ENCODE data around the gene FYCO1. TPM values are rescaled to one million over a fixed set of nuclear protein-coding genes. Genes with fewer than 3 reads are reported as not detected.

FYCO1 gene
- total RNA-seq, 2 experiments from 2014 or later = 9.4 to 15.2 TPM

- no peak overlapping the region for H3K4me2 ChIP-seq (ENCODE audit: low read length)
- intact Hi-C loops (cut with micrococcal nuclease; ENCODE audit: unreplicated experiment) = no loop called here
- no peak overlapping the region for H3K27ac ChIP-seq (ENCODE audit: low read depth, low read length, poor library complexity, severe bottlenecking)
- CTCF ChIA-PET (ENCODE audit: unreplicated experiment) = no interaction called here
- no peak for DNase-seq (ENCODE audit: low spot score)
- H3K4me3 ChIP-seq (ENCODE audit: low read depth, low read length, poor library complexity, severe bottlenecking) = no peak overlapping the region
- TF ChIP-seq EZH2phosphoT487 (IDR thresholded peaks at IDR 0.05; ENCODE audit: borderline replicate concordance, low read depth, low read length) = no peak
- no peak for TF ChIP-seq CTCF (conservative IDR thresholded peaks at IDR 0.05; ENCODE audit: low read length)
- H3K36me3 ChIP-seq (ENCODE audit: insufficient read depth, low read length) = peaks cover 53% of the 10 kb centered on the region
- H4K20me1 ChIP-seq (ENCODE audit: insufficient read depth, low read length) = no peaks in the 10 kb centered on the region
- no peaks in the 10 kb centered on the region for H3K9me2 ChIP-seq (ENCODE audit: insufficient read depth, low read length)
- H3K79me2 ChIP-seq (ENCODE audit: insufficient read depth, low read depth, low read length) = no peaks in the 10 kb centered on the region
- no peaks in the 10 kb centered on the region for H3K9me3 ChIP-seq (ENCODE audit: low read length)
- H3K4me1 ChIP-seq (ENCODE audit: insufficient read depth, low read length, poor library complexity, severe bottlenecking) = no peaks in the 10 kb centered on the region
- POLR2A ChIA-PET = interaction anchor here (0.7 to 1.4 kb wide), 2 partner anchors 15 to 1211 kb away, joined by 3 read pairs; partner anchors contain the start of gene ZNF502
- BruUV-seq (replicated peaks) = no TSS peak
- no peak overlapping the region for H2AFZ ChIP-seq (ENCODE audit: low read length)
Observed at GRCh38 chr3:45922950-45923590, 72.6 kb downstream of the FYCO1 start.

DNA sequence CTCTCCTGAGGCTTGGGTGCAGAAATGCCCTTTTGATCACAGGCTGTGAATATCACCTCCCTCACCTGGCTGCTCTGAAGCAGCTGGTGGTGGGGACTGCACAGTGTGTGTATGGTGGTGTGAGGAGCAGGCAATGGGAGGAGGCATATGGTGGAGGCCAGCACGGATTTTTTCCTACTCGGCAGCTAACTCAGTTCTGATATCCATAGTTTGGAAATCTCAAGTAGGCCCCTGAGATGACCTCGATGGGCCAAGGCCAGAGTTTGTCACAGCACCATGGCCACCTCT is 73.6 kb downstream of the FYCO1 start:
- intact Hi-C loops (cut with micrococcal nuclease; ENCODE audit: unreplicated experiment) = no loop called here
- no peak overlapping the region for H2AFZ ChIP-seq (ENCODE audit: low read length)
- ChIA-PET CTCF (ENCODE audit: unreplicated experiment) (no interaction called here), POLR2A (no interaction called here)
- no peaks in the 10 kb centered on the region for H3K4me1 ChIP-seq (ENCODE audit: insufficient read depth, low read length, poor library complexity, severe bottlenecking)
- peaks cover 42% of the 10 kb centered on the region for H3K36me3 ChIP-seq (ENCODE audit: insufficient read depth, low read length)
- H3K9me2 ChIP-seq (ENCODE audit: insufficient read depth, low read length) = no peaks in the 10 kb centered on the region
- no peaks in the 10 kb centered on the region for H3K79me2 ChIP-seq (ENCODE audit: insufficient read depth, low read depth, low read length)
- H3K4me2 ChIP-seq (ENCODE audit: low read length) = no peak overlapping the region
- no TSS peak for BruUV-seq (replicated peaks)
- no peak overlapping the region for H3K4me3 ChIP-seq (ENCODE audit: low read depth, low read length, poor library complexity, severe bottlenecking)
- no peak for TF ChIP-seq EZH2phosphoT487 (IDR thresholded peaks at IDR 0.05; ENCODE audit: borderline replicate concordance, low read depth, low read length)
- H3K27ac ChIP-seq (ENCODE audit: low read depth, low read length, poor library complexity, severe bottlenecking) = no peak overlapping the region
- DNase-seq (ENCODE audit: low spot score) = no peak
- H4K20me1 ChIP-seq (ENCODE audit: insufficient read depth, low read length) = no peaks in the 10 kb centered on the region
- no peaks in the 10 kb centered on the region for H3K9me3 ChIP-seq (ENCODE audit: low read length)

DNA sequence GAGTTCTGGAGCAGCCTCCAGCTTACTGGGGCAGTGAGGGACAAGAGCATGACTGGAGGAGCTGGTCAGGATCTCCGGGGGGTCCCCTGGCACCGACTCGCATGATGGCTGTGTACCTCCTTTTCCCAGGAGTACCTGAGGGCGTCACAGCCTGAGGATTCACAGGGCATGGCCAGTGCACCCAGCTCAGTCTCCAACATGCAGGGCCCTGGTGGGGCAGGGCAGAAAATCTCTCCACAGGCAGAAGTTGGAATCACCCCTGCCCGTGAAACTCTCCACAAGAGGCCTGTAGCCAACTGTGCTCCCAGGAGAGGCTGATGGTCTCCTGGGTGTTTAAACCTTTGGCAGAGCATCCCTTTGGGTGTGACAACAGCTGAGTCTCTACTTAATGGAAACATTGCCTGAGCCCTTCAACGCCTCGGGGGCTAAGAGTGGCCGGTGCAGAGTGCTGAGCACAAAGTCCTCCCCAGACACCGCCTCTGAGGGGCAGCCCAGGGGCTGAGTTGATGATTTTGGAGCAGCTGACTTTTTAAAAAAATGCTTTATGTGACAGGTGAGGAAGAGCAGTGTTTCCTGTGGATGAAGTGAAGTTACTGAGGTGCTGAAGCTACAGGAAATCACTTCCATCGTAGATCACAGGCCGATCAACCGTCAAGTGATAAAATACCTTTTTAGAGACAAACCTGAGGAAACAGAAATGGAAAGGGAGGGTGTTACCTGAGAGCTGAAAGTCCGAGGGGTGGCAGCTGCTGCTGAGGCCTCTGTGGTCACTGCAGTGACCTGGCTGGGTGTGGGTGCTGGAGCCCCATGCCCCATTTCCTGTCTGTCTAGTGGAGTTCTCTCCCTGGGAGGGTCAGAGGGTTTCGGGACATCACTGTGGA is 74.2 kb downstream of the FYCO1 start:
- no peaks in the 10 kb centered on the region for H3K9me3 ChIP-seq (ENCODE audit: low read length)
- POLR2A ChIA-PET = interaction anchor here (0.7 kb wide), 1 partner anchor 66 kb away, joined by 3 read pairs; no protein-coding TSS in a partner anchor

More for the DNA sequence above, 74.2 kb downstream of the FYCO1 start:
- DNase-seq (ENCODE audit: low spot score) = no peak
- CTCF ChIA-PET (ENCODE audit: unreplicated experiment) = no interaction called here
- Histone ChIP-seq H3K36me3 (ENCODE audit: insufficient read depth, low read length) (peaks cover 40% of the 10 kb centered on the region), H3K4me1 (ENCODE audit: insufficient read depth, low read length, poor library complexity, severe bottlenecking) (no peaks in the 10 kb centered on the region), H3K9me2 (ENCODE audit: insufficient read depth, low read length) (no peaks in the 10 kb centered on the region), H3K4me2 (ENCODE audit: low read length) (no peak overlapping the region), H3K4me3 (ENCODE audit: low read depth, low read length, poor library complexity, severe bottlenecking) (no peak overlapping the region), H3K79me2 (ENCODE audit: insufficient read depth, low read depth, low read length) (no peaks in the 10 kb centered on the region), H2AFZ (ENCODE audit: low read length) (no peak overlapping the region), H4K20me1 (ENCODE audit: insufficient read depth, low read length) (no peaks in the 10 kb centered on the region), H3K27ac (ENCODE audit: low read depth, low read length, poor library complexity, severe bottlenecking) (no peak overlapping the region)
- TF ChIP-seq CTCF (conservative IDR thresholded peaks at IDR 0.05; ENCODE audit: low read length) (no peak), EZH2phosphoT487 (IDR thresholded peaks at IDR 0.05; ENCODE audit: borderline replicate concordance, low read depth, low read length) (no peak)
- intact Hi-C loops (cut with micrococcal nuclease; ENCODE audit: unreplicated experiment) = no loop called here
- no TSS peak for BruUV-seq (replicated peaks)

Data from OCI-LY7 (cell line).